ENCODE results near the gene CADPS. TPM values are rescaled to one million over a fixed set of nuclear protein-coding genes. Genes with fewer than 3 reads are reported as not detected.

Gene CADPS
- total and polyA plus RNA-seq, 5 donors, result 29.4 to 64.2 (median 39.3) TPM

GRCh38 chr3:62895901-62896300 lies 20.7 kb upstream of the CADPS start:
- no peak overlapping the region for H3K27ac ChIP-seq (ENCODE audit: low read length)
- DNase-seq, result no peak
- no peak overlapping the region for H3K4me3 ChIP-seq (ENCODE audit: low read length)
- no peaks in the 10 kb centered on the region for H3K27me3 ChIP-seq (ENCODE audit: control insufficient read depth, insufficient read depth)
- 88% methylated on average over 3 of the region's 3 CpGs for WGBS
- no peak for ATAC-seq
- no peaks in the 10 kb centered on the region for H3K4me1 ChIP-seq (ENCODE audit: control insufficient read depth, insufficient read depth, low read length)
- H3K9me3 ChIP-seq (ENCODE audit: control insufficient read depth, low read length), result no peaks in the 10 kb centered on the region
- intact Hi-C loops (cut with DNase I), result no loop called here

GRCh38 chr3:62892951-62893350 lies 17.7 kb upstream of the CADPS start:
- Histone ChIP-seq H3K4me3 (ENCODE audit: low read length) (no peak overlapping the region), H3K27ac (ENCODE audit: low read length) (no peak overlapping the region), H3K27me3 (ENCODE audit: control insufficient read depth, insufficient read depth) (no peaks in the 10 kb centered on the region), H3K4me1 (ENCODE audit: control insufficient read depth, insufficient read depth, low read length) (no peaks in the 10 kb centered on the region), H3K9me3 (ENCODE audit: control insufficient read depth, low read length) (no peaks in the 10 kb centered on the region)
- no peak for DNase-seq
- no peak for ATAC-seq
- 71% methylated on average over 2 of the region's 2 CpGs for WGBS
- intact Hi-C loops (cut with DNase I), result no loop called here

GRCh38 chr3:62892045-62892444 lies 16.8 kb upstream of the CADPS start:
- intact Hi-C loops (cut with DNase I), result no loop called here
- 42% methylated on average over 2 of the region's 2 CpGs for WGBS
- Histone ChIP-seq H3K27me3 (ENCODE audit: control insufficient read depth, insufficient read depth) (no peaks in the 10 kb centered on the region), H3K4me3 (ENCODE audit: low read length) (no peak overlapping the region), H3K4me1 (ENCODE audit: control insufficient read depth, insufficient read depth, low read length) (no peaks in the 10 kb centered on the region), H3K27ac (ENCODE audit: low read length) (no peak overlapping the region), H3K9me3 (ENCODE audit: control insufficient read depth, low read length) (no peaks in the 10 kb centered on the region)
- no peak for ATAC-seq
- DNase-seq, result no peak

GRCh38 chr3:62888778-62889177 lies 13.6 kb upstream of the CADPS start:
- DNase-seq (no peak), ATAC-seq (no peak)
- Histone ChIP-seq H3K27ac (ENCODE audit: low read length) (no peak overlapping the region), H3K9me3 (ENCODE audit: control insufficient read depth, low read length) (no peaks in the 10 kb centered on the region), H3K4me1 (ENCODE audit: control insufficient read depth, insufficient read depth, low read length) (no peaks in the 10 kb centered on the region), H3K27me3 (ENCODE audit: control insufficient read depth, insufficient read depth) (no peaks in the 10 kb centered on the region), H3K4me3 (ENCODE audit: low read length) (no peak overlapping the region)
- 54% methylated on average over 1 of the region's 1 CpG for WGBS
- intact Hi-C loops (cut with DNase I), result no loop called here

GRCh38 chr3:62888180-62888579 lies 13.0 kb upstream of the CADPS start:
- DNase-seq, result no peak
- WGBS, result 42% methylated on average over 3 of the region's 3 CpGs
- Histone ChIP-seq H3K4me3 (ENCODE audit: low read length) (no peak overlapping the region), H3K9me3 (ENCODE audit: control insufficient read depth, low read length) (no peaks in the 10 kb centered on the region), H3K4me1 (ENCODE audit: control insufficient read depth, insufficient read depth, low read length) (no peaks in the 10 kb centered on the region), H3K27me3 (ENCODE audit: control insufficient read depth, insufficient read depth) (no peaks in the 10 kb centered on the region), H3K27ac (ENCODE audit: low read length) (no peak overlapping the region)
- no peak for ATAC-seq
- intact Hi-C loops (cut with DNase I), result no loop called here

GRCh38 chr3:62885136-62885535 lies 9.9 kb upstream of the CADPS start:
- ATAC-seq, result no peak
- no peak overlapping the region for H3K4me3 ChIP-seq (ENCODE audit: low read length)
- intact Hi-C loops (cut with DNase I), result no loop called here
- H3K4me1 ChIP-seq (ENCODE audit: control insufficient read depth, insufficient read depth, low read length), result no peaks in the 10 kb centered on the region
- H3K27me3 ChIP-seq (ENCODE audit: control insufficient read depth, insufficient read depth), result no peaks in the 10 kb centered on the region
- 61% methylated on average over 2 of the region's 2 CpGs for WGBS
- H3K27ac ChIP-seq (ENCODE audit: low read length), result no peak overlapping the region
- DNase-seq, result no peak
- H3K9me3 ChIP-seq (ENCODE audit: control insufficient read depth, low read length), result no peaks in the 10 kb centered on the region

GRCh38 chr3:62884096-62884870 lies 9.1 kb upstream of the CADPS start:
- no peak overlapping the region for H3K27ac ChIP-seq (ENCODE audit: low read length)

GRCh38 chr3:62882676-62883200 lies 7.5 kb upstream of the CADPS start:
- Histone ChIP-seq H3K4me3 (ENCODE audit: low read length) (no peak overlapping the region), H3K9me3 (ENCODE audit: control insufficient read depth, low read length) (no peaks in the 10 kb centered on the region), H3K4me1 (ENCODE audit: control insufficient read depth, insufficient read depth, low read length) (no peaks in the 10 kb centered on the region), H3K27ac (ENCODE audit: low read length) (no peak overlapping the region), H3K27me3 (ENCODE audit: control insufficient read depth, insufficient read depth) (no peaks in the 10 kb centered on the region)
- intact Hi-C loops (cut with DNase I), result no loop called here
- ATAC-seq (no peak), DNase-seq (no peak)
- 77% methylated on average over 4 of the region's 4 CpGs for WGBS

More at GRCh38 chr3:62884096-62884870, 9.1 kb upstream of the CADPS start:
- intact Hi-C loops (cut with DNase I), result no loop called here
- Histone ChIP-seq H3K27me3 (ENCODE audit: control insufficient read depth, insufficient read depth) (no peaks in the 10 kb centered on the region), H3K4me1 (ENCODE audit: control insufficient read depth, insufficient read depth, low read length) (no peaks in the 10 kb centered on the region), H3K4me3 (ENCODE audit: low read length) (no peak overlapping the region), H3K9me3 (ENCODE audit: control insufficient read depth, low read length) (no peaks in the 10 kb centered on the region)
- WGBS, result 42% methylated on average over 3 of the region's 3 CpGs
- ATAC-seq (no peak), DNase-seq (no peak)

GRCh38 chr3:62876064-62876463 lies 848 bp upstream of the CADPS start:
- Histone ChIP-seq H3K27ac (ENCODE audit: low read length) (no peak overlapping the region), H3K4me1 (ENCODE audit: control insufficient read depth, insufficient read depth, low read length) (no peaks in the 10 kb centered on the region), H3K27me3 (ENCODE audit: control insufficient read depth, insufficient read depth) (no peaks in the 10 kb centered on the region), H3K9me3 (ENCODE audit: control insufficient read depth, low read length) (no peaks in the 10 kb centered on the region), H3K4me3 (ENCODE audit: low read length) (no peak overlapping the region)
- DNase-seq, result peak; percentile 40 to 72 (median 62)
- 3% methylated on average over 17 of the region's 17 CpGs for WGBS
- peak; percentile 28 to 47 for ATAC-seq
- intact Hi-C loops (cut with DNase I), result loop anchor here in 3 of 4 donors (10.0 kb wide), 3 partner anchors 211 to 319 kb away; no protein-coding TSS in a partner anchor

GRCh38 chr3:62875558-62876002 lies 364 bp upstream of the CADPS start:
- H3K4me3 ChIP-seq (ENCODE audit: low read length), result peak overlapping the region; percentile 49
- ATAC-seq, result no peak
- 4% methylated on average over 18 of the region's 18 CpGs for WGBS
- H3K27ac ChIP-seq (ENCODE audit: low read length), result no peak overlapping the region
- intact Hi-C loops (cut with DNase I), result loop anchor here in 3 of 4 donors (10.0 kb wide), 3 partner anchors 211 to 319 kb away; no protein-coding TSS in a partner anchor
- no peaks in the 10 kb centered on the region for H3K27me3 ChIP-seq (ENCODE audit: control insufficient read depth, insufficient read depth)
- DNase-seq, result no peak
- H3K9me3 ChIP-seq (ENCODE audit: control insufficient read depth, low read length), result no peaks in the 10 kb centered on the region
- H3K4me1 ChIP-seq (ENCODE audit: control insufficient read depth, insufficient read depth, low read length), result no peaks in the 10 kb centered on the region
